Fibroblast of lung (primary cell): ENCODE data around the gene UBE2E3. TPM values are rescaled to one million over a fixed set of nuclear protein-coding genes. Genes with fewer than 3 reads are reported as not detected.

Experiments
- DNase-seq, 2 donors: peaks; one replicate each; pipeline versions ENCODE4 v3.0.0 to v3.0.0-alpha.2; 2010; ENCODE audit warnings: low read depth in 2 of 2
- H2AFZ ChIP-seq: 2 replicates; pipeline ENCODE4 v1.5.1; 2012; ENCODE audit warnings: low read length, control low read depth, inconsistent platforms
- H3K27ac ChIP-seq: 2 replicates; pipeline ENCODE4 v1.5.1; 2011; ENCODE audit warnings: low read length, control low read depth; ENCODE audit not compliant: insufficient read depth
- H3K27me3 ChIP-seq: 2 replicates; pipeline ENCODE4 v1.5.1; 2011; ENCODE audit warnings: mild to moderate bottlenecking, low read length; ENCODE audit not compliant: control insufficient read depth, insufficient read depth
- H3K36me3 ChIP-seq: 2 replicates; pipeline ENCODE4 v1.5.1; 2011; ENCODE audit warnings: low read length; ENCODE audit not compliant: control insufficient read depth, insufficient read depth
- H3K4me1 ChIP-seq: 2 replicates; pipeline ENCODE4 v1.5.1; 2011; ENCODE audit warnings: low read length; ENCODE audit not compliant: control insufficient read depth, insufficient read depth; ENCODE audit errors: extremely low read depth
- H3K4me2 ChIP-seq: 2 replicates; pipeline ENCODE4 v1.5.1; 2011; ENCODE audit warnings: low read length, control low read depth; ENCODE audit not compliant: insufficient read depth; ENCODE audit errors: extremely low read depth
- H3K4me3 ChIP-seq, 4 experiments: fragments of 200-600 bp in 1 of 4; sonication (generic) in 1 of 4; replicated peaks in 1 of 4; 2 replicates each; pipeline ENCODE4 v1.5.1; 2011 to 2016; ENCODE audit warnings: low read length in 4 of 4, low read depth in 3 of 4, mild to moderate bottlenecking in 3 of 4, control low read depth in 2 of 4, inconsistent platforms in 1 of 4, mixed read lengths in 1 of 4; ENCODE audit not compliant: insufficient read depth in 1 of 4; ENCODE audit errors: control extremely low read depth in 1 of 4
- H3K79me2 ChIP-seq: 2 replicates; pipeline ENCODE4 v1.5.1; 2012; ENCODE audit warnings: mild to moderate bottlenecking, low read length, inconsistent platforms; ENCODE audit not compliant: control insufficient read depth, insufficient read depth
- H3K9ac ChIP-seq: 2 replicates; pipeline ENCODE4 v1.5.1; 2011; ENCODE audit warnings: mild to moderate bottlenecking, low read length, control low read depth; ENCODE audit not compliant: insufficient read depth
- H3K9me3 ChIP-seq: 2 replicates; pipeline ENCODE4 v1.5.1; 2012; ENCODE audit warnings: low read depth, low read length; ENCODE audit not compliant: control insufficient read depth, insufficient read depth
- H4K20me1 ChIP-seq: 2 replicates; pipeline ENCODE4 v1.5.1; 2011; ENCODE audit warnings: low read length; ENCODE audit not compliant: control insufficient read depth, insufficient read depth; ENCODE audit errors: extremely low read depth
- CTCF ChIP-seq, 2 donors: IDR thresholded peaks in 1 of 2; conservative IDR thresholded peaks in 1 of 2; 1 replicate in 1 of 2; 2 replicates in 1 of 2; pipeline ENCODE4 v1.5.1; 2011 to 2012; ENCODE audit warnings: low read length in 2 of 2, control low read depth in 1 of 2, inconsistent platforms in 1 of 2, low read depth in 1 of 2, mild to moderate bottlenecking in 1 of 2
- EZH2 ChIP-seq: IDR thresholded peaks from 2 replicates; pipeline ENCODE4 v1.5.1; 2012; ENCODE audit warnings: low read length, control low read depth, mild to moderate bottlenecking; ENCODE audit errors: missing control alignments
- polyA plus RNA-seq, 2 donors: library from polyadenylated mRNA; depleted of rRNA in 1 of 2; stranded (reverse) in 1 of 2; unstranded in 1 of 2; fragments of >200 nt; gene quantifications; 2 replicates each; pipeline ENCODE4 v1.2.1, GENCODE V29; 2011 to 2012; ENCODE audit warnings: missing spikeins in 1 of 2
- total RNA-seq: library from RNA; depleted of rRNA; stranded (reverse); fragments of >200 nt; gene quantifications from 2 replicates; pipeline ENCODE4 v1.2.1, GENCODE V29; 2014

The UBE2E3 gene
- total and polyA plus RNA-seq, 2 donors (not counting 1 experiment from before 2014, with no cell fraction given), result 57.5 to 138 TPM

DNA sequence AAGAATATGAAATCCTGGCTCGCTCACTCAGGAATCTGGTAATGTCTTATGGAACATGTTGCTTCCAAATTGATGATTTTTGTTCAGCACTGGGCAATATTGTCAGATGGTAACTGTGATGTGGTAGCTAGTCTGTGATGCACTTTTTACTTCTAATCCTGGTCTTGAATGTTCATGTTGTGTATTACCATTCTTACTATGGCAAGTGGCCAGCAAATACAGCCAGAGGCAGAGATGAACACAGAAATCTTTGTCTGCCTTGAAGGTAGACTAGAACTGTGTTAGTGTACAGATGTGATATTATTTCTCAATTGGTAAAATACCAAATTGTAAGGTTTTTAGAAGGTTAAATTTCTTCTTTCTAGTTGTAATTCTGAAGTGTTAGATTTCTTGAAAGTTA is 83.3 kb downstream of the UBE2E3 start:
- no peak overlapping the region for H3K9ac ChIP-seq
- no peaks in the 10 kb centered on the region for H3K36me3 ChIP-seq
- no peaks in the 10 kb centered on the region for H3K4me1 ChIP-seq
- H3K4me3 ChIP-seq, result no peak overlapping the region
- no peak overlapping the region for H3K4me2 ChIP-seq
- DNase-seq, result no peak
- H3K27me3 ChIP-seq, result no peaks in the 10 kb centered on the region
- no peaks in the 10 kb centered on the region for H3K9me3 ChIP-seq
- TF ChIP-seq EZH2 (no peak), CTCF (conservative IDR thresholded peaks at IDR 0.05 in 1 of 2, IDR thresholded peaks at IDR 0.05 in 1 of 2; ENCODE audit: low read depth in 1 of 2, low read length in 2 of 2) (no peak)
- H3K79me2 ChIP-seq, result peaks cover 21% of the 10 kb centered on the region
- no peak overlapping the region for H2AFZ ChIP-seq
- no peak overlapping the region for H3K27ac ChIP-seq
- H4K20me1 ChIP-seq, result no peaks in the 10 kb centered on the region

DNA sequence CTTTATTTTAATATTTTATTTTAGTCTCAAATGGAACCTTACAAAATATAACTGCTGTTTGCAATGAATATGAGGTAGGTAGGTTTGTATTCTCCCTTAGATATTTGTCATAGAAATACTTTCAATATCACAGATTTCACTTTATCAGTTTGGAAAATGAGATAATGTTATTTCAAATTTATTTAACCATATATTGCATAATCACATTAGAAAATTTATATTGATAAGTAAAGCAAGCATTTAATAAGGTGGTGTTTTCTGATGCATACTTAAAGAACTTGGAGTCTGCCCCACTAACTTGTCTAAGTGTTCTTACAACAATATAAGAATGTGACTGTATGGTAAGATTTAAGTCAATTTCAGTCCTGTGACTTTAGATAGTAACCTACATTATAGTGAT is 85.1 kb downstream of the UBE2E3 start:
- peaks cover 21% of the 10 kb centered on the region for H3K79me2 ChIP-seq
- no peaks in the 10 kb centered on the region for H4K20me1 ChIP-seq
- no peak for DNase-seq

GRCh38 chr2:181066333-181066732 is 85.9 kb downstream of the UBE2E3 start:
- Histone ChIP-seq H3K4me1 (no peaks in the 10 kb centered on the region), H3K27ac (no peak overlapping the region), H3K4me2 (no peak overlapping the region), H2AFZ (no peak overlapping the region), H3K79me2 (peaks cover 27% of the 10 kb centered on the region), H3K36me3 (no peaks in the 10 kb centered on the region), H3K27me3 (no peaks in the 10 kb centered on the region), H3K9ac (no peak overlapping the region), H3K9me3 (no peaks in the 10 kb centered on the region), H3K4me3 (no peak overlapping the region), H4K20me1 (no peaks in the 10 kb centered on the region)
- DNase-seq, result no peak
- no peak for TF ChIP-seq CTCF (conservative IDR thresholded peaks at IDR 0.05 in 1 of 2, IDR thresholded peaks at IDR 0.05 in 1 of 2; ENCODE audit: low read depth in 1 of 2, low read length in 2 of 2)
- no peak for TF ChIP-seq EZH2

More for the DNA sequence above, 85.1 kb downstream of the UBE2E3 start:
- no peak overlapping the region for H3K4me3 ChIP-seq
- H3K4me1 ChIP-seq, result no peaks in the 10 kb centered on the region
- no peak overlapping the region for H3K9ac ChIP-seq
- no peak for TF ChIP-seq EZH2
- no peak for TF ChIP-seq CTCF (conservative IDR thresholded peaks at IDR 0.05 in 1 of 2, IDR thresholded peaks at IDR 0.05 in 1 of 2; ENCODE audit: low read depth in 1 of 2, low read length in 2 of 2)
- no peak overlapping the region for H2AFZ ChIP-seq
- no peaks in the 10 kb centered on the region for H3K9me3 ChIP-seq
- H3K36me3 ChIP-seq, result no peaks in the 10 kb centered on the region
- H3K4me2 ChIP-seq, result no peak overlapping the region
- no peak overlapping the region for H3K27ac ChIP-seq
- H3K27me3 ChIP-seq, result no peaks in the 10 kb centered on the region
